Measurements from ENCODE around the gene SDF4. TPM values are rescaled to one million over a fixed set of nuclear protein-coding genes. Genes with fewer than 3 reads are reported as not detected.
A peak's percentile ranks its signal among the peaks of the same experiment; 100 is the strongest.

SDF4 gene
- total RNA-seq, 1 donor from 2014 or later: 93.8 TPM

DNA sequence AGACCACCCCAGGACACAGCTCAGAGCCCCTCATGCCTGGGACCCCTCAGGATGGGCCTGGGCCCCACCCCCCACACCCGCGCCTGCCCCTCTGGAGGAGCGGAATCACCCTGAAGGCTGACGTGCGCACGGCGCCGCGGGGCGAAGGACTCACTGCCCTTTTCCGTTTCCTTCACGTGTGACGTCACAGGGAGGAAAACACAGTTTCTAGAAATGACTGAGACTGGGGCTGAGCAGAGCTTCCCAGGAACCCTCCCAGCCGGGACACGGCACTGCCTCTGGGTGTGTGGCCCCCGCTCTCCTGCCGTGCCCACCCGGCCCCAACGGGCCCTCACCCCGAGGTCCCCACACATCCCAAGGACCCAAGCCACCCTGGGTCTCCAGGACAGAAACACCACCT is 12.5 kb downstream of the SDF4 start:
- TF ChIP-seq, protein P1, sequence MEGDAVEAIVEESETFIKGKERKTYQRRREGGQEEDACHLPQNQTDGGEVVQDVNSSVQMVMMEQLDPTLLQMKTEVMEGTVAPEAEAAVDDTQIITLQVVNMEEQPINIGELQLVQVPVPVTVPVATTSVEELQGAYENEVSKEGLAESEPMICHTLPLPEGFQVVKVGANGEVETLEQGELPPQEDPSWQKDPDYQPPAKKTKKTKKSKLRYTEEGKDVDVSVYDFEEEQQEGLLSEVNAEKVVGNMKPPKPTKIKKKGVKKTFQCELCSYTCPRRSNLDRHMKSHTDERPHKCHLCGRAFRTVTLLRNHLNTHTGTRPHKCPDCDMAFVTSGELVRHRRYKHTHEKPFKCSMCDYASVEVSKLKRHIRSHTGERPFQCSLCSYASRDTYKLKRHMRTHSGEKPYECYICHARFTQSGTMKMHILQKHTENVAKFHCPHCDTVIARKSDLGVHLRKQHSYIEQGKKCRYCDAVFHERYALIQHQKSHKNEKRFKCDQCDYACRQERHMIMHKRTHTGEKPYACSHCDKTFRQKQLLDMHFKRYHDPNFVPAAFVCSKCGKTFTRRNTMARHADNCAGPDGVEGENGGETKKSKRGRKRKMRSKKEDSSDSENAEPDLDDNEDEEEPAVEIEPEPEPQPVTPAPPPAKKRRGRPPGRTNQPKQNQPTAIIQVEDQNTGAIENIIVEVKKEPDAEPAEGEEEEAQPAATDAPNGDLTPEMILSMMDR (conservative IDR thresholded peaks at IDR 0.05): no peak
- Mint-ChIP-seq H3K27me3 (ENCODE audit: low read depth) (no peaks in the 10 kb centered on the region), H3K4me3 (no peak overlapping the region), H3K27ac (ENCODE audit: unreplicated experiment) (no peak overlapping the region), H3K36me3 (ENCODE audit: low read depth) (peaks cover 9% of the 10 kb centered on the region), H3K9me3 (no peaks in the 10 kb centered on the region), H3K4me1 (no peaks in the 10 kb centered on the region)
- DNase-seq (ENCODE audit: low read depth, low spot score): no peak

DNA sequence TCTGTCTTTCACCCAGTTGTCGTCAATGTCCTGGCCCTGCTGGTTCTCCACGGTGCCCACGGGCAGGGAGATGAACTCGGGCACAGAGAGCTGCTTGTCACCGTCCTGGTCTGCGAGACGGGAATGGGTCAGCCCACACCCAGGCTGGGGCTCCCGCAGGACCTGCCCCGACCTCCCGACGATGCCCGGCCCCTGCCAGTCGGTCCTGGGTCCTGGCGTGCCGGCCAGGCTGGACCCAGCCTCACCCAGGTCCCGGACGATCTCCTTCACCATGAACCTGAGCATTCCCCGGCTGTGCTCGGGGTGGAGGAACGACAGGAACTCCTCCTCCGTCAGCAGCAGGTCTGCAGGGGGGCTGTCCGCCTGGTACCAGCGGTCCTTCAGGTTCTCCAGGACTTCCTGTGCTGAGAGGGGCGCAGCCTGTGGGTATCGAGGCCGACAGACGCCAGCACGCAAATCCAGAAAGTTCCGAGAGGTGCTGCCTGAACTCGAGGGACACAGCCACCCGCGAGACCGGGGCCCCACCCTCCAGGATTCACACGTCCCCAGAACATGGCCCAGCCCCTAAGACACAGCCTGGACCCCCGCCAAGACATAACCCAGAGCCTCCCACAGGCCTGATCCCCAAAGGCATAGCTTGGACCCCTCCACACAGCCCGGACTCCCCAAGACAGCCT is 13.1 kb downstream of the SDF4 start:
- TF ChIP-seq, protein P1 (conservative IDR thresholded peaks at IDR 0.05): no peak
- H3K4me3 Mint-ChIP-seq: no peak overlapping the region
- H3K27ac Mint-ChIP-seq (ENCODE audit: unreplicated experiment): no peak overlapping the region
- H3K36me3 Mint-ChIP-seq (ENCODE audit: low read depth): peaks cover 9% of the 10 kb centered on the region
- DNase-seq (ENCODE audit: low read depth, low spot score): no peak
- H3K27me3 Mint-ChIP-seq (ENCODE audit: low read depth): no peaks in the 10 kb centered on the region
- H3K9me3 Mint-ChIP-seq: no peaks in the 10 kb centered on the region
- no peaks in the 10 kb centered on the region for H3K4me1 Mint-ChIP-seq

GRCh38 chr1:1217621-1218523 is 13.9 kb downstream of the SDF4 start:
- Mint-ChIP-seq H3K9me3 (no peaks in the 10 kb centered on the region), H3K27me3 (ENCODE audit: low read depth) (no peaks in the 10 kb centered on the region), H3K36me3 (ENCODE audit: low read depth) (peaks cover 5% of the 10 kb centered on the region), H3K4me3 (no peak overlapping the region), H3K4me1 (no peaks in the 10 kb centered on the region), H3K27ac (ENCODE audit: unreplicated experiment) (no peak overlapping the region)
- DNase-seq (ENCODE audit: low read depth, low spot score): no peak
- TF ChIP-seq, protein P1 (conservative IDR thresholded peaks at IDR 0.05): no peak

- Mint-ChIP-seq H3K27me3 (ENCODE audit: low read depth) (no peaks in the 10 kb centered on the region), H3K9me3 (no peaks in the 10 kb centered on the region), H3K4me3 (peak overlapping the region; percentile 23), H3K4me1 (no peaks in the 10 kb centered on the region), H3K36me3 (ENCODE audit: low read depth) (peaks cover 3% of the 10 kb centered on the region), H3K27ac (ENCODE audit: unreplicated experiment) (no peak overlapping the region)
- DNase-seq (ENCODE audit: low read depth, low spot score): no peak
- TF ChIP-seq, protein P1 (conservative IDR thresholded peaks at IDR 0.05): no peak
These were observed 14.8 kb downstream of the SDF4 start for GRCh38 chr1:1216770-1217620.

- Mint-ChIP-seq H3K27ac (ENCODE audit: unreplicated experiment) (no peak overlapping the region), H3K4me1 (no peaks in the 10 kb centered on the region), H3K4me3 (no peak overlapping the region), H3K36me3 (ENCODE audit: low read depth) (peaks cover 3% of the 10 kb centered on the region), H3K27me3 (ENCODE audit: low read depth) (no peaks in the 10 kb centered on the region), H3K9me3 (no peaks in the 10 kb centered on the region)
- DNase-seq (ENCODE audit: low read depth, low spot score): no peak
- TF ChIP-seq, protein P1 (conservative IDR thresholded peaks at IDR 0.05): no peak
These were observed 15.8 kb downstream of the SDF4 start for GRCh38 chr1:1215881-1216605.
